DOHH2 (cell line): ENCODE measurements around the gene LCN2.

Source experiments
- EZH2phosphoT487 ChIP-seq: fragments of 200-600 bp; sonication (generic); IDR thresholded peaks from 2 replicates; pipeline ENCODE4 v1.6.1; 2017; ENCODE audit warnings: borderline replicate concordance, mild to moderate bottlenecking, antibody characterized with exemption, low read length, moderate library complexity, mixed read lengths
- TF ChIP-seq, protein P1 (sequence below): fragments of 200-600 bp; sonication (generic); IDR thresholded peaks from one replicate; pipeline ENCODE4 v1.5.1; 2014; ENCODE audit warnings: antibody characterized with exemption, mild to moderate bottlenecking, low read depth, low read length; ENCODE audit not compliant: poor library complexity, severe bottlenecking

DNA sequence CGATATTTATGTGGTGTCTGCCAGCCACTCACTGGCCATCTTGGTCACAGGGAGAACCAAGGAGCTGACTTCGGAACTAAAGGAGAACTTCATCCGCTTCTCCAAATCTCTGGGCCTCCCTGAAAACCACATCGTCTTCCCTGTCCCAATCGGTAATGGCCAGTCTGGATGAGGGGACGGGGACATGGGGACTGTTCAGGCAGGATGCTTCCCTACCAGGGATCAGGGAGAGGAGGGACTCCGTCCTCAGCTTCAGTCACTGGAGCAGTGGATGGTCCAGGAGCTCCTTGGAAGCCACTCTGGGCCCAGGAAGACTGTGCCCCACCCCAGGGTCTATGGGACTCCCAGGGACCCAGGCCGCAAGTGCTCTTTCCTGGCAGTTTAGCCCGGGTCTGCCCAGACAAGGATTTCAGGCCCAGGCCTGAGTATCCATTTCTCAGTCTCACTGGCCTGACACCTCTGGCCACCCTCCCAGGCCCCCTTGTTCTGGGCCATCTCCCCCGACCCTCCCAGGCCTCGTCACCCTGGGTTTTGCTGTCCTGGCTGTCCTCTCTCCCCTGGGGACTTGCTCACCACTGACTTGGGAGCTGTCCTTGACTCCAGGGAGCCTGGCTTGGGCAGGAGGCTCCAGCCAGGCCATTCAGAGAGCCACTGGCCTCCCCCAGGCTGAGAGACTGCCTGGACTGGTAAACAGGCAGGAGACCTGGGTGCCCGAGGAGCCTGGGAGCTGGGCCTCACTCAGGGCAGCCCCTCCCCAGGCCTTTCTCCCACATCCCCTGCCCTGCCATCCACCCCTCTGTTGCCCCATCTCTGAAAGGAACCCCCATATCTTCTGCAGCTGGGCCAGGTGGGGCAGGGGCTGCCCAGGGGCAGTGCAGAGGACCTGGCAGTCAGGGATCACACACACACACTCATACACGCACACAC lies 3.1 kb downstream of the LCN2 start:
- no peak for TF ChIP-seq EZH2phosphoT487
- TF ChIP-seq, protein P1, sequence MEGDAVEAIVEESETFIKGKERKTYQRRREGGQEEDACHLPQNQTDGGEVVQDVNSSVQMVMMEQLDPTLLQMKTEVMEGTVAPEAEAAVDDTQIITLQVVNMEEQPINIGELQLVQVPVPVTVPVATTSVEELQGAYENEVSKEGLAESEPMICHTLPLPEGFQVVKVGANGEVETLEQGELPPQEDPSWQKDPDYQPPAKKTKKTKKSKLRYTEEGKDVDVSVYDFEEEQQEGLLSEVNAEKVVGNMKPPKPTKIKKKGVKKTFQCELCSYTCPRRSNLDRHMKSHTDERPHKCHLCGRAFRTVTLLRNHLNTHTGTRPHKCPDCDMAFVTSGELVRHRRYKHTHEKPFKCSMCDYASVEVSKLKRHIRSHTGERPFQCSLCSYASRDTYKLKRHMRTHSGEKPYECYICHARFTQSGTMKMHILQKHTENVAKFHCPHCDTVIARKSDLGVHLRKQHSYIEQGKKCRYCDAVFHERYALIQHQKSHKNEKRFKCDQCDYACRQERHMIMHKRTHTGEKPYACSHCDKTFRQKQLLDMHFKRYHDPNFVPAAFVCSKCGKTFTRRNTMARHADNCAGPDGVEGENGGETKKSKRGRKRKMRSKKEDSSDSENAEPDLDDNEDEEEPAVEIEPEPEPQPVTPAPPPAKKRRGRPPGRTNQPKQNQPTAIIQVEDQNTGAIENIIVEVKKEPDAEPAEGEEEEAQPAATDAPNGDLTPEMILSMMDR = no peak
